Spleen (tissue), 11 donors: ENCODE data around the gene NXF3. TPM values are rescaled to one million over a fixed set of nuclear protein-coding genes. Genes with fewer than 3 reads are reported as not detected.

ENCODE experiments used
- DNase-seq: peaks from one replicate; pipeline ENCODE4 v3.0.0-alpha.2; 2020
- H3K27ac ChIP-seq, 8 donors: fragments of 200-600 bp; sonication (generic) in 7 of 8; 1 replicate in 4 of 8; 2 replicates in 4 of 8; pipeline versions ENCODE4 v1.5.0 to v1.8.0; 2016 to 2021; ENCODE audit warnings: inconsistent platforms in 4 of 8, mild to moderate bottlenecking in 4 of 8, moderate library complexity in 1 of 8
- H3K27me3 ChIP-seq, 7 donors: fragments of 200-600 bp; sonication (generic) in 6 of 7; replicated peaks in 1 of 7; 1 replicate in 4 of 7; 2 replicates in 3 of 7; pipeline versions ENCODE4 v1.5.0 to v1.8.0; 2016 to 2021; ENCODE audit warnings: inconsistent platforms in 3 of 7, mild to moderate bottlenecking in 1 of 7
- H3K36me3 ChIP-seq, 6 donors: fragments of 200-600 bp; sonication (generic) in 5 of 6; 1 replicate in 4 of 6; 2 replicates in 2 of 6; pipeline versions ENCODE4 v1.5.0 to v1.8.0; 2016 to 2021; ENCODE audit warnings: inconsistent platforms in 2 of 6
- H3K4me1 ChIP-seq, 6 donors: fragments of 200-600 bp; sonication (generic) in 5 of 6; 1 replicate in 3 of 6; 2 replicates in 3 of 6; pipeline versions ENCODE4 v1.5.0 to v1.8.0; 2016 to 2021; ENCODE audit warnings: inconsistent platforms in 3 of 6
- H3K4me3 ChIP-seq, 8 donors: fragments of 200-600 bp; sonication (generic) in 7 of 8; 1 replicate in 4 of 8; 2 replicates in 4 of 8; pipeline versions ENCODE4 v1.5.0 to v1.8.0; 2016 to 2021; ENCODE audit warnings: inconsistent platforms in 4 of 8, mild to moderate bottlenecking in 4 of 8, moderate library complexity in 2 of 8
- H3K9me3 ChIP-seq, 8 donors: fragments of 200-600 bp; sonication (generic) in 7 of 8; 1 replicate in 4 of 8; 2 replicates in 4 of 8; pipeline versions ENCODE4 v1.5.0 to v1.8.0; 2016 to 2021; ENCODE audit warnings: inconsistent platforms in 4 of 8
- CTCF ChIP-seq, 11 experiments: fragments of 200-600 bp in 7 of 11; fragments of 450-650 bp in 4 of 11; sonication (generic) in 4 of 11; IDR thresholded peaks in 8 of 11; conservative IDR thresholded peaks in 3 of 11; 1 replicate in 7 of 11; 2 replicates in 4 of 11; pipeline versions ENCODE4 v1.4.0 to v1.8.0; 2016 to 2021; ENCODE audit warnings: antibody characterized with exemption in 11 of 11, inconsistent platforms in 4 of 11, mild to moderate bottlenecking in 1 of 11
- POLR2A ChIP-seq, 3 donors: fragments of 450-650 bp; IDR thresholded peaks; one replicate each; pipeline ENCODE4 v1.5.1; 2017; ENCODE audit warnings: antibody characterized with exemption in 3 of 3, mild to moderate bottlenecking in 1 of 3
- POLR2AphosphoS5 ChIP-seq, 3 donors: sonication (generic); formaldehyde crosslinking; IDR thresholded peaks; one replicate each; pipeline ENCODE4 v1.5.1; 2017; ENCODE audit warnings: antibody characterized with exemption in 3 of 3
- WGBS, 5 donors: extraction: QIAGEN DNeasy Blood & Tissue Kit in 3 of 5; methylation state at CpG; one replicate each; pipeline versions ENCODE4 v1.1.5 to v1.1.7; 2013 to 2018; 5-methylcytosine and 5-hydroxymethylcytosine counted together
- intact Hi-C: fragments of 100-400 bp; cut with DNase I; formaldehyde crosslinking; loops from one replicate; pipeline ENCODE4 v1.15.0; 2023; ENCODE audit warnings: low total_unique reads
- polyA plus RNA-seq, 3 donors: library from polyadenylated mRNA; stranded (reverse); fragments of 200-250 nt; gene quantifications; one replicate each; pipeline ENCODE4 v1.2.1, GENCODE V29; 2013
- total RNA-seq, 7 donors: library from RNA; depleted of rRNA in 3 of 7; stranded (reverse); fragments of >200 nt in 3 of 7; fragmentation: NEBNext Ultra II Directional in 4 of 7; extraction: Animal tissue kit (Norgen Biotek cat#: 25700) in 4 of 7; gene quantifications; one replicate each; pipeline versions ENCODE4 v1.1.0 to v1.2.1, GENCODE V29; 2016 to 2021
- donor health status: healthy with polysubstance abuse.
- donor health status: DM: no; HTN: no; CAD: no; lungs with moderate emphysema.
- donor health status: DM: no; HTN: no; CAD: no.
- donor health status: Bipolar disorder and iron deficiency.
- donor health status: healthy.
- donor health status: DM: no; HTN: no; CAD: no.
- donor health status: DM: yes; HTN: yes; CAD: no.

Gene NXF3
- total and polyA plus RNA-seq, 10 donors, result 0.26 to 1.8 (median 0.64) TPM

GRCh38 chrX:103073467-103073866, 19.5 kb downstream of the NXF3 start:
- no peaks in the 10 kb centered on the region for H3K27me3 ChIP-seq
- no peaks in the 10 kb centered on the region for H3K36me3 ChIP-seq
- H3K27ac ChIP-seq, result no peak overlapping the region
- TF ChIP-seq POLR2AphosphoS5 (IDR thresholded peaks at IDR 0.05), result no peak
- TF ChIP-seq CTCF (IDR thresholded peaks at IDR 0.05 in 8 of 11, conservative IDR thresholded peaks at IDR 0.05 in 3 of 11), result no peak
- no peak for TF ChIP-seq POLR2A (IDR thresholded peaks at IDR 0.05)
- no peaks in the 10 kb centered on the region for H3K9me3 ChIP-seq
- no peaks in the 10 kb centered on the region for H3K4me1 ChIP-seq
- no peak overlapping the region for H3K4me3 ChIP-seq
- DNase-seq, result no peak
- 40 to 74% (median 55%) methylated on average over 5 of the region's 5 CpGs for WGBS, 5 donors
- intact Hi-C loops, result no loop called here

- intact Hi-C loops, result no loop called here
- H3K27ac ChIP-seq, result no peak overlapping the region
- DNase-seq, result no peak
- H3K4me3 ChIP-seq, result no peak overlapping the region
- no peaks in the 10 kb centered on the region for H3K36me3 ChIP-seq
- 61 to 100% (median 75%) methylated on average over 1 of the region's 1 CpG for WGBS, 5 donors
- no peaks in the 10 kb centered on the region for H3K9me3 ChIP-seq
- H3K4me1 ChIP-seq, result no peaks in the 10 kb centered on the region
- H3K27me3 ChIP-seq, result peaks cover 0 to 20% (median 10%) of the 10 kb centered on the region in 7 donors
- no peak for TF ChIP-seq CTCF (IDR thresholded peaks at IDR 0.05 in 8 of 11, conservative IDR thresholded peaks at IDR 0.05 in 3 of 11)
- TF ChIP-seq POLR2AphosphoS5 (IDR thresholded peaks at IDR 0.05), result no peak
- no peak for TF ChIP-seq POLR2A (IDR thresholded peaks at IDR 0.05)
Observed at GRCh38 chrX:103066606-103067005, 26.3 kb downstream of the NXF3 start.

- H3K27ac ChIP-seq, result no peak within 1 kb of the TSS
- no peaks in the 10 kb centered on the region for H3K36me3 ChIP-seq
- peaks cover 0 to 20% (median 10%) of the 10 kb centered on the region in 7 donors for H3K27me3 ChIP-seq
- 3 to 56% (median 6%) methylated on average over 15 to 39 of the region's 39 CpGs for WGBS, 5 donors
- TF ChIP-seq POLR2AphosphoS5 (IDR thresholded peaks at IDR 0.05), result peak in 1 of 3 donors; percentile 7
- TF ChIP-seq CTCF (IDR thresholded peaks at IDR 0.05 in 8 of 11, conservative IDR thresholded peaks at IDR 0.05 in 3 of 11), result no peak
- peak; percentile 78 for DNase-seq
- no peaks in the 10 kb centered on the region for H3K4me1 ChIP-seq
- no peaks in the 10 kb centered on the region for H3K9me3 ChIP-seq
- intact Hi-C loops, result no loop called here
- H3K4me3 ChIP-seq, result peak within 1 kb of the TSS in 7 of 8 donors; percentile 15 to 59 (median 29)
Observed at GRCh38 chrX:103063918-103064434, 29.0 kb downstream of the NXF3 start, which contains the start of gene BEX1. BEX1 (minus strand) TSS chrX:103064171; CDS start chrX:103063274, 897 bp downstream.

- intact Hi-C loops, result no loop called here
- no peak overlapping the region for H3K27ac ChIP-seq
- peak overlapping the region in 7 of 8 donors; percentile 15 to 59 (median 29) for H3K4me3 ChIP-seq
- H3K9me3 ChIP-seq, result no peaks in the 10 kb centered on the region
- no peaks in the 10 kb centered on the region for H3K4me1 ChIP-seq
- peaks cover 0 to 20% (median 10%) of the 10 kb centered on the region in 7 donors for H3K27me3 ChIP-seq
- WGBS, 5 donors, result 2 to 28% (median 9%) methylated on average over 20 to 34 of the region's 34 CpGs
- no peak for DNase-seq
- H3K36me3 ChIP-seq, result no peaks in the 10 kb centered on the region
- TF ChIP-seq POLR2A (IDR thresholded peaks at IDR 0.05) (no peak), CTCF (IDR thresholded peaks at IDR 0.05 in 8 of 11, conservative IDR thresholded peaks at IDR 0.05 in 3 of 11) (no peak), POLR2AphosphoS5 (IDR thresholded peaks at IDR 0.05) (no peak)
Observed at GRCh38 chrX:103063191-103063845, 29.6 kb downstream of the NXF3 start.
